ENCODE measurements around the gene KIF5C.

- TF ChIP-seq, protein P1, sequence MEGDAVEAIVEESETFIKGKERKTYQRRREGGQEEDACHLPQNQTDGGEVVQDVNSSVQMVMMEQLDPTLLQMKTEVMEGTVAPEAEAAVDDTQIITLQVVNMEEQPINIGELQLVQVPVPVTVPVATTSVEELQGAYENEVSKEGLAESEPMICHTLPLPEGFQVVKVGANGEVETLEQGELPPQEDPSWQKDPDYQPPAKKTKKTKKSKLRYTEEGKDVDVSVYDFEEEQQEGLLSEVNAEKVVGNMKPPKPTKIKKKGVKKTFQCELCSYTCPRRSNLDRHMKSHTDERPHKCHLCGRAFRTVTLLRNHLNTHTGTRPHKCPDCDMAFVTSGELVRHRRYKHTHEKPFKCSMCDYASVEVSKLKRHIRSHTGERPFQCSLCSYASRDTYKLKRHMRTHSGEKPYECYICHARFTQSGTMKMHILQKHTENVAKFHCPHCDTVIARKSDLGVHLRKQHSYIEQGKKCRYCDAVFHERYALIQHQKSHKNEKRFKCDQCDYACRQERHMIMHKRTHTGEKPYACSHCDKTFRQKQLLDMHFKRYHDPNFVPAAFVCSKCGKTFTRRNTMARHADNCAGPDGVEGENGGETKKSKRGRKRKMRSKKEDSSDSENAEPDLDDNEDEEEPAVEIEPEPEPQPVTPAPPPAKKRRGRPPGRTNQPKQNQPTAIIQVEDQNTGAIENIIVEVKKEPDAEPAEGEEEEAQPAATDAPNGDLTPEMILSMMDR (IDR thresholded peaks at IDR 0.05): no peak
- no peak for TF ChIP-seq POLR2A (IDR thresholded peaks at IDR 0.05)
Observed at GRCh38 chr2:149019768-149020167, 144.7 kb downstream of the KIF5C start.
